Measurements from ENCODE around the gene LRCH1. TPM values are rescaled to one million over a fixed set of nuclear protein-coding genes. Genes with fewer than 3 reads are reported as not detected.
A peak's percentile ranks its signal among the peaks of the same experiment; 100 is the strongest.
"Not testable (repeated sequence)": the region's sequence is repeated elsewhere in the genome, so short reads cannot be mapped to it uniquely, and the experiment has no call there.

LRCH1 gene
- total RNA-seq, 1 donor from 2014 or later: 3.4 TPM

- no peaks in the 10 kb centered on the region for H3K27me3 ChIP-seq (ENCODE audit: control insufficient read depth, insufficient read depth, low read length)
- TF ChIP-seq CTCF (IDR thresholded peaks at IDR 0.05; ENCODE audit: insufficient read depth, low read length, severe bottlenecking): no peak
- peak; percentile 32 for FAIRE-seq
- peaks cover 5% of the 10 kb centered on the region for H3K36me3 ChIP-seq (ENCODE audit: control insufficient read depth, insufficient read depth, low read length)
- H3K4me3 ChIP-seq (ENCODE audit: low read depth, low read length): no peak overlapping the region
- DNase-seq (ENCODE audit: low read depth): no peak
Measured at GRCh38 chr13:46748300-46748699, 195.3 kb downstream of the LRCH1 start.

GRCh38 chr13:46749951-46750350 is 197.0 kb downstream of the LRCH1 start:
- FAIRE-seq: no peak
- Histone ChIP-seq H3K4me3 (ENCODE audit: low read depth, low read length) (no peak overlapping the region), H3K27me3 (ENCODE audit: control insufficient read depth, insufficient read depth, low read length) (no peaks in the 10 kb centered on the region), H3K36me3 (ENCODE audit: control insufficient read depth, insufficient read depth, low read length) (peaks cover 2% of the 10 kb centered on the region)
- TF ChIP-seq CTCF (IDR thresholded peaks at IDR 0.05; ENCODE audit: insufficient read depth, low read length, severe bottlenecking): no peak
- no peak for DNase-seq (ENCODE audit: low read depth)

- Histone ChIP-seq H3K36me3 (ENCODE audit: control insufficient read depth, insufficient read depth, low read length) (peaks cover 2% of the 10 kb centered on the region), H3K4me3 (ENCODE audit: low read depth, low read length) (no peak overlapping the region), H3K27me3 (ENCODE audit: control insufficient read depth, insufficient read depth, low read length) (no peaks in the 10 kb centered on the region)
- DNase-seq (ENCODE audit: low read depth) (no peak), FAIRE-seq (no peak)
- TF ChIP-seq CTCF (IDR thresholded peaks at IDR 0.05; ENCODE audit: insufficient read depth, low read length, severe bottlenecking): no peak
Measured at GRCh38 chr13:46751811-46752635, 199.1 kb downstream of the LRCH1 start.

- peaks cover 2% of the 10 kb centered on the region for H3K36me3 ChIP-seq (ENCODE audit: control insufficient read depth, insufficient read depth, low read length)
- FAIRE-seq (no peak), DNase-seq (ENCODE audit: low read depth) (peak; percentile 20)
- H3K4me3 ChIP-seq (ENCODE audit: low read depth, low read length): no peak overlapping the region
- no peak for TF ChIP-seq CTCF (IDR thresholded peaks at IDR 0.05; ENCODE audit: insufficient read depth, low read length, severe bottlenecking)
- H3K27me3 ChIP-seq (ENCODE audit: control insufficient read depth, insufficient read depth, low read length): no peaks in the 10 kb centered on the region
Measured at GRCh38 chr13:46753137-46753536, 200.2 kb downstream of the LRCH1 start.

- Histone ChIP-seq H3K4me3 (ENCODE audit: low read depth, low read length) (no peak overlapping the region), H3K27me3 (ENCODE audit: control insufficient read depth, insufficient read depth, low read length) (no peaks in the 10 kb centered on the region), H3K36me3 (ENCODE audit: control insufficient read depth, insufficient read depth, low read length) (no peaks in the 10 kb centered on the region)
- no peak for TF ChIP-seq CTCF (IDR thresholded peaks at IDR 0.05; ENCODE audit: insufficient read depth, low read length, severe bottlenecking)
- no peak for FAIRE-seq
- no peak for DNase-seq (ENCODE audit: low read depth)
Measured at GRCh38 chr13:46753917-46754316, 200.9 kb downstream of the LRCH1 start.

GRCh38 chr13:46754812-46755211 is 201.8 kb downstream of the LRCH1 start:
- FAIRE-seq (no peak), DNase-seq (ENCODE audit: low read depth) (no peak)
- Histone ChIP-seq H3K4me3 (ENCODE audit: low read depth, low read length) (no peak overlapping the region), H3K27me3 (ENCODE audit: control insufficient read depth, insufficient read depth, low read length) (no peaks in the 10 kb centered on the region), H3K36me3 (ENCODE audit: control insufficient read depth, insufficient read depth, low read length) (no peaks in the 10 kb centered on the region)
- TF ChIP-seq CTCF (IDR thresholded peaks at IDR 0.05; ENCODE audit: insufficient read depth, low read length, severe bottlenecking): no peak

- not testable (repeated sequence) for FAIRE-seq; DNase-seq (ENCODE audit: low read depth); H3K4me3 ChIP-seq (ENCODE audit: low read depth, low read length); H3K27me3 ChIP-seq (ENCODE audit: control insufficient read depth, insufficient read depth, low read length); H3K36me3 ChIP-seq (ENCODE audit: control insufficient read depth, insufficient read depth, low read length)
Measured at GRCh38 chr13:46755508-46755907, 202.5 kb downstream of the LRCH1 start.

Data from bronchial epithelial cell (primary cell).